ENCODE data around the gene LINGO1. TPM values are rescaled to one million over a fixed set of nuclear protein-coding genes. Genes with fewer than 3 reads are reported as not detected.

LINGO1 gene
- total RNA-seq, 1 donor from 2014 or later: not detected

DNA sequence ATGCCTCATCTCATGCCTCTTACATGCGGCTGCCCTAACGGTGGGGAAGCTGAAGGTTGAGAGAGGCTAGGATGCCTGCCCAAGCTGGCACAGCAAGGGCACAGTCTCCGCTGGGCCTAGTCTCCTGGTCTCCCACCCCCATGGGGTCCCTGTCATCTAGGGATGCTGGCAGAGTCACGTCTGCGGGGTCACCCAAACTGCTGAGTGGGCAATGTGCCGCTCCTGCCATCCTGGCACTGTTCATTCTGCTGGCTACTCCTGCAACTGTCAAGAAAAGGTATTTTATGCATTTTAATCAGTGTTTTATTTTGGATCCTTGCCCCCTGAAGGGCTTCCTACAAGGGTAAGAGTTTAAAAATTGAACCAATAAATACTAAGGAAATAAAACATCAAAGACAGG, 12.8 kb downstream of the LINGO1 start:
- Mint-ChIP-seq H3K27ac (no peak overlapping the region), H3K27me3 (peaks cover 4% of the 10 kb centered on the region), H3K9me3 (no peaks in the 10 kb centered on the region), H3K4me1 (no peaks in the 10 kb centered on the region), H3K36me3 (ENCODE audit: low read depth) (no peaks in the 10 kb centered on the region), H3K4me3 (no peak overlapping the region)
- DNase-seq: no peak
- intact Hi-C loops (cut with micrococcal nuclease): no loop called here
- TF ChIP-seq, protein P1, sequence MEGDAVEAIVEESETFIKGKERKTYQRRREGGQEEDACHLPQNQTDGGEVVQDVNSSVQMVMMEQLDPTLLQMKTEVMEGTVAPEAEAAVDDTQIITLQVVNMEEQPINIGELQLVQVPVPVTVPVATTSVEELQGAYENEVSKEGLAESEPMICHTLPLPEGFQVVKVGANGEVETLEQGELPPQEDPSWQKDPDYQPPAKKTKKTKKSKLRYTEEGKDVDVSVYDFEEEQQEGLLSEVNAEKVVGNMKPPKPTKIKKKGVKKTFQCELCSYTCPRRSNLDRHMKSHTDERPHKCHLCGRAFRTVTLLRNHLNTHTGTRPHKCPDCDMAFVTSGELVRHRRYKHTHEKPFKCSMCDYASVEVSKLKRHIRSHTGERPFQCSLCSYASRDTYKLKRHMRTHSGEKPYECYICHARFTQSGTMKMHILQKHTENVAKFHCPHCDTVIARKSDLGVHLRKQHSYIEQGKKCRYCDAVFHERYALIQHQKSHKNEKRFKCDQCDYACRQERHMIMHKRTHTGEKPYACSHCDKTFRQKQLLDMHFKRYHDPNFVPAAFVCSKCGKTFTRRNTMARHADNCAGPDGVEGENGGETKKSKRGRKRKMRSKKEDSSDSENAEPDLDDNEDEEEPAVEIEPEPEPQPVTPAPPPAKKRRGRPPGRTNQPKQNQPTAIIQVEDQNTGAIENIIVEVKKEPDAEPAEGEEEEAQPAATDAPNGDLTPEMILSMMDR (IDR thresholded peaks at IDR 0.05): no peak
- ChIA-PET POLR2A (no interaction called here), CTCF (no interaction called here)
- ATAC-seq (ENCODE audit: low read depth): no peak

DNA sequence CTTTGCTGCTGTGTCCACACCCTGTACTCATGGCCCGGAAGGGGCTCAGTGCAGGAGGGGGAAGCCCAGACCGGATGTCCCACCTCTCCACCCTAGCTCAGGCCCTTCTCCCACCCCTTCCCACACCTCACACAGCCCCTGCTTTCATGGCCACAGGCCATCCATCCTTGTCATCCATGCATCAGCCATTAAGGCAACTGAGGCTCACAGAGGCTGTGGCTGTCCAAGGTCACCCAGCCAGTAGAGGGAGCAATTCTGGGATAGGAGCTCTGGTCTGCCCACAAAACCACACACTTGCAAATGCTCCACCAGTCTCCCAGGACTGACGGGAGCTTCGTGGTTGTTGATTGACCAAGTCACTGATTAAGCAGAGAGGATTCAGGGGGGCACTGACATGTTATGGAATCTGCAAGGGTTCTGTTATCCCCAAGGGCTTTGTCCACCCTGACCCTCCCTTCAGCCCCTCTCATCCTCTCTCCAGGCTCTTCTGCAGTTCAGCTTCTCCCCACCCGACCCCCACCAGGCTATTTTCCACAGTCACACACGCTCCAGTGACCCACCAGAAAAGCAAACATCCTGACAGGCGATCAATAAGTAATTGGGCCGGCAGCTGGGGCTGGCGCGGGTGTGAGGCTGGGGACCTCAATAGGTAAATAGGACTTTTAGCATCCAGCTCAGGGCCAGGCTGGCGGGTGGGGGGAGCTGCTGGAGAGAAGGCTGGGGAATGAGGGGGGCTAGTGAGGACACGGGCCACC, 15.1 kb downstream of the LINGO1 start:
- DNase-seq (no peak), ATAC-seq (ENCODE audit: low read depth) (no peak)
- ChIA-PET CTCF (no interaction called here), POLR2A (no interaction called here)
- TF ChIP-seq, protein P1 (IDR thresholded peaks at IDR 0.05): no peak
- Mint-ChIP-seq H3K36me3 (ENCODE audit: low read depth) (no peaks in the 10 kb centered on the region), H3K4me3 (no peak overlapping the region), H3K4me1 (no peaks in the 10 kb centered on the region), H3K9me3 (no peaks in the 10 kb centered on the region), H3K27me3 (peaks cover 2% of the 10 kb centered on the region), H3K27ac (no peak overlapping the region)
- intact Hi-C loops (cut with micrococcal nuclease): no loop called here

DNA sequence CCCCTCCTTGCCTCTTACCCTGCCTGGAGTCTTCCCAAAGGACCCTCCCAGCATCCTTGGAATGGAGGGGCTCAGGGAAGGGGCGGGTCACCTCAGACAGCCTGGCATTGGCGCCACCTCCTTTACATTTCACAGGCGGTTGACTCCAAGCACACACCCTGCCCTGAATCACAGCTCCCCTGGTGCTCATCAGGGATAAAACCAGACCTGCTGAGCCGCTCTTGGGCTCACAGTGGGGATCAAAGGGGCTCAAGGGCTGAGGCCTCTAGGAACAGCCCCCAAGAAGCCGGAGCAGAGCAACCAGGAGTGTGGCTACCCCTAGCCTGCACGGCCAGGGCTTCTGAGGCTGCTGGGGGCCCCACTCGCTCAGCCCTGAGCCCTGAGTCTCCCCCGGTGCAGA, 16.6 kb downstream of the LINGO1 start:
- H3K4me1 Mint-ChIP-seq: no peaks in the 10 kb centered on the region
- H3K27me3 Mint-ChIP-seq: peaks cover 2% of the 10 kb centered on the region
- ChIA-PET CTCF (no interaction called here), POLR2A (no interaction called here)
- H3K27ac Mint-ChIP-seq: no peak overlapping the region
- no peaks in the 10 kb centered on the region for H3K36me3 Mint-ChIP-seq (ENCODE audit: low read depth)
- TF ChIP-seq, protein P1 (IDR thresholded peaks at IDR 0.05): no peak
- intact Hi-C loops (cut with micrococcal nuclease): no loop called here
- DNase-seq (no peak), ATAC-seq (ENCODE audit: low read depth) (no peak)
- no peak overlapping the region for H3K4me3 Mint-ChIP-seq
- H3K9me3 Mint-ChIP-seq: no peaks in the 10 kb centered on the region

DNA sequence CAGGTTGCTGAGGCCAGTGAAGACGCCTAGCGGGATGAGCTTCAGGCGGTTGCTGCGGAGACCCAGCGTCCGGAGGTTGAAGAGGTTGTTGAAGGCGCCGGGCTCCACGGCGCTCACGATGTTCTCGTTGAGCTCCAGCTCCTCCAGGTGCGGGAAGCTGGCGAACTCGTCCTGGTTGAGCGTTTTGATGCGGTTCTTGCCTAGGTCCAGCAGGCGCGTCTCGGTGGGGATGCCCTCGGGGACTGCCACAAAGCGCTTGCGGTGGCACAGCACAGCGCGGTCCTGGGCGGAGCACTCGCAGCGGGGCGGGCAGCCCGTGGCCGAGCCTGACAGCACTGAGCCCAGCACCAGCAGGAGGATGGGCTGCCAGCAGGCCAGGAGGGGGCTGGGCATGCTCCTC, 17.2 kb downstream of the LINGO1 start:
- no peak for ATAC-seq (ENCODE audit: low read depth)
- Mint-ChIP-seq H3K9me3 (no peaks in the 10 kb centered on the region), H3K4me3 (no peak overlapping the region), H3K36me3 (ENCODE audit: low read depth) (no peaks in the 10 kb centered on the region), H3K27ac (no peak overlapping the region), H3K4me1 (no peaks in the 10 kb centered on the region), H3K27me3 (peaks cover 2% of the 10 kb centered on the region)
- intact Hi-C loops (cut with micrococcal nuclease): no loop called here
- no peak for DNase-seq
- ChIA-PET CTCF (no interaction called here), POLR2A (no interaction called here)
- TF ChIP-seq, protein P1 (IDR thresholded peaks at IDR 0.05): no peak

DNA sequence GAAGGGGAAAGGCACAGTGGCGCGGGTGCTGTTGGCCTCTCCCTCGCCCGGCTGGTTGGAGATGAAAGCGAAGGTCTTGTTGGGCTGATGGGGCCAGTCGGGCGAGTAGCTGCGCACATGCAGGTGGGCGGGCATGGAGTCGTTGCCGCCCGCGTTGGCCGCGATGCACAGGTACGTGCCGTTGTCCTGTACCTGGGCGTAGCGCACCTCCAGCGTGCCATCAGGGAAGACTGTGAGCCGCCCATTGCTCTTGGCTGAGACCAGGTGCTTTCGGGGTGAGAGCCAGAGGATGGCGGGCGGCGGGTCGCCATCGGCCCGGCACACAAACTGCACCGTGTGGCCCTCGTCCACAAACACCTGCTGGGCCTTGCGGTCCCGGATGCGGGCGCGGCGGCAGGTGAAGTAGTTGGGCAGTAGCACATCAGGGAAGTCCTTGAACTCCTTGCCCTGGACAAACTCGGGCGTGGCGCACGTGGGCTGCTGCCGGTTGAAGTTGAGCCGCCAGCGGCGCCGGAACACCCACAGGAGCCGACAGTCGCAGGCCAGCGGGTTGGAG, 18.4 kb downstream of the LINGO1 start:
- TF ChIP-seq, protein P1 (IDR thresholded peaks at IDR 0.05): no peak
- CTCF ChIA-PET: no interaction called here

More for the DNA sequence above, 18.4 kb downstream of the LINGO1 start:
- H3K27ac Mint-ChIP-seq: no peak overlapping the region
- peaks cover 2% of the 10 kb centered on the region for H3K27me3 Mint-ChIP-seq
- H3K4me1 Mint-ChIP-seq: no peaks in the 10 kb centered on the region
- H3K9me3 Mint-ChIP-seq: no peaks in the 10 kb centered on the region
- H3K36me3 Mint-ChIP-seq (ENCODE audit: low read depth): no peaks in the 10 kb centered on the region
- ATAC-seq (ENCODE audit: low read depth): no peak
- DNase-seq: no peak
- H3K4me3 Mint-ChIP-seq: no peak overlapping the region
- POLR2A ChIA-PET: no interaction called here
- intact Hi-C loops (cut with micrococcal nuclease): no loop called here
